Measurements from ENCODE around the gene MYBPC1.

MYBPC1 gene

GRCh38 chr12:101571105-101571504 lies 23.7 kb upstream of the MYBPC1 start:
- DNase-seq (ENCODE audit: low spot score): no peak
- no peak for ATAC-seq (ENCODE audit: low read depth)
- no peaks in the 10 kb centered on the region for H3K4me1 ChIP-seq (ENCODE audit: insufficient read depth, poor library complexity, severe bottlenecking)
- no peaks in the 10 kb centered on the region for H3K27me3 ChIP-seq (ENCODE audit: insufficient read depth, poor library complexity, severe bottlenecking)
- no peak overlapping the region for H3K27ac ChIP-seq (ENCODE audit: poor library complexity, severe bottlenecking)
- no peak overlapping the region for H3K4me3 ChIP-seq (ENCODE audit: severe bottlenecking)
- no peak for TF ChIP-seq CTCF (IDR thresholded peaks at IDR 0.05; ENCODE audit: poor library complexity, severe bottlenecking)
- H3K36me3 ChIP-seq (ENCODE audit: low read depth): no peaks in the 10 kb centered on the region
- no peaks in the 10 kb centered on the region for H3K9me3 ChIP-seq (ENCODE audit: severe bottlenecking)

GRCh38 chr12:101573743-101574142 lies 21.0 kb upstream of the MYBPC1 start:
- Histone ChIP-seq H3K4me1 (ENCODE audit: insufficient read depth, poor library complexity, severe bottlenecking) (no peaks in the 10 kb centered on the region), H3K9me3 (ENCODE audit: severe bottlenecking) (no peaks in the 10 kb centered on the region), H3K36me3 (ENCODE audit: low read depth) (no peaks in the 10 kb centered on the region), H3K27ac (ENCODE audit: poor library complexity, severe bottlenecking) (no peak overlapping the region), H3K27me3 (ENCODE audit: insufficient read depth, poor library complexity, severe bottlenecking) (no peaks in the 10 kb centered on the region), H3K4me3 (ENCODE audit: severe bottlenecking) (no peak overlapping the region)
- DNase-seq (ENCODE audit: low spot score): no peak
- no peak for ATAC-seq (ENCODE audit: low read depth)
- TF ChIP-seq CTCF (IDR thresholded peaks at IDR 0.05; ENCODE audit: poor library complexity, severe bottlenecking): no peak

- H3K9me3 ChIP-seq (ENCODE audit: severe bottlenecking): no peaks in the 10 kb centered on the region
- H3K4me3 ChIP-seq (ENCODE audit: severe bottlenecking): no peak overlapping the region
- TF ChIP-seq CTCF (IDR thresholded peaks at IDR 0.05; ENCODE audit: poor library complexity, severe bottlenecking): no peak
- H3K4me1 ChIP-seq (ENCODE audit: insufficient read depth, poor library complexity, severe bottlenecking): no peaks in the 10 kb centered on the region
- DNase-seq (ENCODE audit: low spot score) (no peak), ATAC-seq (ENCODE audit: low read depth) (no peak)
- no peak overlapping the region for H3K27ac ChIP-seq (ENCODE audit: poor library complexity, severe bottlenecking)
- H3K27me3 ChIP-seq (ENCODE audit: insufficient read depth, poor library complexity, severe bottlenecking): no peaks in the 10 kb centered on the region
- no peaks in the 10 kb centered on the region for H3K36me3 ChIP-seq (ENCODE audit: low read depth)
These were observed 16.4 kb upstream of the MYBPC1 start for GRCh38 chr12:101578417-101578816.

GRCh38 chr12:101581190-101581589 lies 13.6 kb upstream of the MYBPC1 start:
- Histone ChIP-seq H3K27me3 (ENCODE audit: insufficient read depth, poor library complexity, severe bottlenecking) (no peaks in the 10 kb centered on the region), H3K27ac (ENCODE audit: poor library complexity, severe bottlenecking) (no peak overlapping the region), H3K9me3 (ENCODE audit: severe bottlenecking) (no peaks in the 10 kb centered on the region), H3K36me3 (ENCODE audit: low read depth) (no peaks in the 10 kb centered on the region), H3K4me3 (ENCODE audit: severe bottlenecking) (no peak overlapping the region), H3K4me1 (ENCODE audit: insufficient read depth, poor library complexity, severe bottlenecking) (no peaks in the 10 kb centered on the region)
- no peak for DNase-seq (ENCODE audit: low spot score)
- ATAC-seq (ENCODE audit: low read depth): no peak
- TF ChIP-seq CTCF (IDR thresholded peaks at IDR 0.05; ENCODE audit: poor library complexity, severe bottlenecking): no peak

- Histone ChIP-seq H3K27me3 (ENCODE audit: insufficient read depth, poor library complexity, severe bottlenecking) (no peaks in the 10 kb centered on the region), H3K9me3 (ENCODE audit: severe bottlenecking) (no peaks in the 10 kb centered on the region)
These were observed 11.8 kb upstream of the MYBPC1 start for GRCh38 chr12:101582937-101583336.

More at GRCh38 chr12:101582937-101583336, 11.8 kb upstream of the MYBPC1 start:
- Histone ChIP-seq H3K36me3 (ENCODE audit: low read depth) (no peaks in the 10 kb centered on the region), H3K4me1 (ENCODE audit: insufficient read depth, poor library complexity, severe bottlenecking) (no peaks in the 10 kb centered on the region), H3K27ac (ENCODE audit: poor library complexity, severe bottlenecking) (no peak overlapping the region), H3K4me3 (ENCODE audit: severe bottlenecking) (no peak overlapping the region)
- TF ChIP-seq CTCF (IDR thresholded peaks at IDR 0.05; ENCODE audit: poor library complexity, severe bottlenecking): no peak
- ATAC-seq (ENCODE audit: low read depth) (no peak), DNase-seq (ENCODE audit: low spot score) (no peak)

Data from RWPE2 (cell line).